HG03045 (cell line): ENCODE results near the gene F3.
A peak's percentile ranks its signal among the peaks of the same experiment; 100 is the strongest.

Source experiments
- ATAC-seq: cut with Tn5 transposase; IDR thresholded peaks from one replicate; pipeline ENCODE4 v1.9.1; 2021; ENCODE audit warnings: mild to moderate bottlenecking, moderate library complexity; ENCODE audit not compliant: unreplicated experiment

The F3 gene

DNA sequence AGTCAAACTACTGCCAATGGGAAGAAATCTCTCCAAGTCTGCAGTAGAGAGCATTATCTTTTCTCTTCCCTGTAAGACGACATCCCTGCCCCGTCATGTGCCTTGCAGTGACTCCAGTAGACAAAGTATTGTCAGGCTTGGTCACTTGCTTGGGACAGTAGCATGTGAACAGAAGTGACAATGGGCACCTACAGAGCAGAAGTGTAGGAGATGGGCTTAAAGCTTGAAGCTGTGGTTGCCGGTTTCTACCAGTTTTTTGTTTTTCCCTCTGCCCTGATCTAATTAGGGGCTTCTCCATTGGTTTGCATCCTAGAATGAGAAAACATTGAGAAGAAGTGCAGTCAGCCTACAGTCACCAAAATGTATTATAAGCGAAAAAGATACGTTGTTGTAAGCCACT is 12.7 kb downstream of the F3 start:
- ATAC-seq: no peak

DNA sequence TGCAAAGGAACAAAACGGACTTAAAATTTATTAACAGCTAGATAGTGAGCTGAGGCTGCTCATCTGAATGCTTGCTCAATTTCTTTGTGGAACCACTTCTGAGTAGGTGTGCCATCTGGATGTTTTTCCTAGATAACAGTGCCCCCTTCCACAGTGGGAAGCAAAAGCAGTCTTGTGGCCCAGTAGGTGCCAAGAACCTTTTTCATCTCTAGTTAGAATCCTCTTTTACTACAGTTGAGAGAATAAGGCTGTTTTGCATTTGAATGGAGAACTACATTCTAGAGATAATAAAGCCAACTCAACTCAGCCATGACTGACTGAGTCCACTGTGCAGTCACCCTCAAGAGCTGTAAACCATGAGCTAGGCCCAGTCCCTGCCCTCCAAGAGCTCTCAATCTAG is 13.3 kb downstream of the F3 start:
- ATAC-seq: no peak

DNA sequence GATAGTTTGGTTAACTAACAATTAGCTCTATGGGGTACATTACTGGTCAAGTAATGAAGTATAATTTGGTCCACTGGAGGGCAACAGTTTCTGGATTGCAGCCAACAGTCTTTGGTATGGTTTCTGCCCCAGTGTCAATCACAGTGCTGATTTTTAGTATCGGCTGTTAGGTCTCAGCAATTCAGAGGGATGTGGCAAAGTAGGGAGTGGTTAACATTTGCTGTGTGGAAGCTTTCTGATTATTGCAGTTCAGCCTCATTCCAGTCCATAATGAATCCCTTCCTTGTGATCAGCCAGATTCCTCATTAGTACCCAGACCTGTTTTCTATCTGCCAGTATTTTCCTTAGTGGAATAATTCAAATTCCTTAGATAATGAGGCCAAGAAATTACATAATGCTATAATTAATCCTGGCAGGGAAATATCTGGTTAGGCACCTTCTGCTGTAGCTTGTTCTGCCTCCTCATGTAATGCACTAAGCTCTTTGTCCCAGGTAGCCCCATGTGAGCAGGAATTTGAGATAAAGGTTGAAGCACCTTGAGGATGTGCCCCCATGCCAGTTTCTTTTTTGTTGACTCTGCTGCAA is 14.0 kb downstream of the F3 start:
- ATAC-seq: no peak

DNA sequence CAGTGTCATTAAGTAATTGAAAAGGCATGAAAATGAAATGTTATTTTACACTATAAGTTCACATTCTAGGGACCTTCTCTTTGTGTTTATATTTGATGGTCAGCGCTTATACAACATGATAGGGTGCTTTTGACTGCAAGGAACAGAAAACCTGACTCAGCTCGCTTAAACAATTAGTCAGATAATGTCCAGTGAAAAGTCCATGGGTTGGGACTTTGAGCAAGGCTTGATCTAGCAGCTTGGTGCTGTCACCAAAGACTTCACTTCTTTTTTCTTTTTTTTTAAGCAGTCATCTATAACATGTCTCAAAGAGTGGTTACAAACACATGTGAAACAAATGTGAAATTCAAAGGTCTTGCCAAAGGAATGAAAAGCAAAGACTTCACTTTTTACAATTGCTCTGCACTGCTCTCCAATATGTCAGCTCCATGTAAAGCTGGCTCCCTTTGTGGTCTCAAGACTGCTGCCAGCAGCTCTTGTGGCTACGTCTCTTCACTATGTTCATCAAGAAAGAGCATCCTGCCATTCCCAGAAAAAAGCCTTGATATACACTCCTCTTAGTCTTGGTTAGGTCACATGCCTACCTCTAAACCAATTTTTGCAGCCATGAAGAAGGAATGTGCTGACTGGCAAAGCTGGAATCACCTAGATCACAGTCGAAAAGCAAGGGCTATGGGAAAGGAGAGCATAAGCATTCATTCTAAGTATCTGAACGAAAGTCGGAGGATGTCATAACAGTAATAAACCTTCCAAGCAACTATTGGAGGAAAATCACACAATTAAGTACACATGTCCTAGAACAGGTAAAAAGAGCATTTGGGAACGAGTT is 15.2 kb downstream of the F3 start:
- ATAC-seq: no peak

DNA sequence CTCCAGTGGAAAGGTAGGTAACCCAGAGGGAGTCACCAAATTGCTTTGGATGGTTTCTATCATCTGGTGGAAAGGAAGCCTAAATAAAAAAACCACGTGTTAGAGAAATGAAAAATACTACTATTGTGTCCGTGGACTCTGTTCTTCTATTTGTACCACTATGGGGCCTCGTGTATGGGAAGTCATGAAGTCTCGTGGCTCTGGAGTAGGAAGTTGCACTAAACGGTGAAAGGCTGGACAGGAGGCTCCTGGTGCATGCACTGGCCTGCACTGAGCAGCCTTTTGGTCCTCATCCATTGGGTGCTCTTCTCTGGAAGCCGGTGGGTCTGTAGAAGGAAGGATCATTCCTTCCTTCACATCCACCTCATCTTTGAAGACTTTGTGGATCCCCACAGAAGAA is 17.0 kb downstream of the F3 start:
- no peak for ATAC-seq

DNA sequence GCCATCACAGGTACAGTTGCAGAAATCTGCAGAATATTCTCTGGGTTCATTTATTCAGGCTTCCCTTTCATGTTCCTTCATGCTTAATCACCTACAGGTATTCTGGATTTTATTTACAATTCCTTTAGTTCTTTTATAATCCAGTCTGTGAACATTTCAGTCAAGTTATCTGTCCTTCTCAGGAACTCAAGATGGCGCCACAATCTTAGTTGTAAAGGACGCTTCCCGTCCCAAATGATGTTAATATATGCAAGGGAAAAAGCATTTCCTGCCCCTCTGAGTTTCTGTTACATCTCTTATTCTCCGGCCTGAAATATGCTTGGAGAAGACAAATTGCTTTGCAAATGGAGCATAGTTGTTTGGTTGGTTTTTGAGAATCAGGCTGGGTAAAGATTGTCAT is 19.3 kb downstream of the F3 start:
- ATAC-seq: no peak

DNA sequence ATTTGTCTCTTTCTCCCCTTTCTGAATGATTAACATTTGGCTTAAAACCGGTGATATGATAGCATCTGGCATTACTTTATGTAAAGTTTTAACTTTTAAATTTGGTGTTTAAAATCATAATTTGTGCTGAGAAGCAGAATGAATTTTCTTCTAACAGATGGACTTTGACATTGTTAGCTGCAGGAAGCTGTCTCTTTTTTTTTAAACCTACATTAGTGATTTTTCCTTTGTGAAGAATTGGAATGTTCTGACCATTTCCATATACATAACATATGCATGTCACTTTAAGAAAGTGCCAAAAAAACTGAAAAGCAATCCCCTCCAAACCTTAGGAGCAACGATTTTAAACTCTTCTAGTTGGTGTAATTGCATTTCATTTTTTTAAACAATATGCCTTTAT is 22.2 kb downstream of the F3 start:
- no peak for ATAC-seq

DNA sequence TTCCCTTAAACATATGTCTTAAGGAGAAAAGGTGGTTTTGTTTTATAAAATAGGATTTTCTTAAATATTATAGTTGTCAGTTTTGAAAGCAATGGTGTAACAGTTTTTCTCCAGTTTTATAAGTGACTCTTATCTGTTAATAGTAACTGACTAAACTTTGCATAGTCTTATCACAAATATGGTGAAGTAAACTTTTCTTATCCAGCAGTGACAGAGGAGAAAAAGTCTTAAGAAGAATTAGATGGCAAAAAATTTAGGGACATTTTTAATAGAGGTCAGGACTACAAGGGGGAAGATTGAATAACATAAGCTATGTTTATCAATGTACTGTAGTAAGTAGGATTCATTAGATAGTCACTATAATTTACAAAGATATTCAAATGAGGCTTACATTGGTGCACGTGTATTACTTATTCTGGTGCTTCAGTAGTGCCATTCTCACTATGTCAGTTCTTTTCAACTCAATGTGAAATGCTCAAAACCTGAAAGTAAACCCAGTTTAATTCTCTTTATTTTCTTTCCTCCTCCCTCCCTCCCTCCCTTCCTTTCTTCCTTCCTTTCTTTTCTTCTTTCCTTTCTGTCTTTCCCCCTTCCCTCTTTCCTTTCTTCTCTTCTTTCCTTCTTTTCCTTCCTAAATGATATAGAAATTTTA is 26.1 kb downstream of the F3 start:
- ATAC-seq: no peak

DNA sequence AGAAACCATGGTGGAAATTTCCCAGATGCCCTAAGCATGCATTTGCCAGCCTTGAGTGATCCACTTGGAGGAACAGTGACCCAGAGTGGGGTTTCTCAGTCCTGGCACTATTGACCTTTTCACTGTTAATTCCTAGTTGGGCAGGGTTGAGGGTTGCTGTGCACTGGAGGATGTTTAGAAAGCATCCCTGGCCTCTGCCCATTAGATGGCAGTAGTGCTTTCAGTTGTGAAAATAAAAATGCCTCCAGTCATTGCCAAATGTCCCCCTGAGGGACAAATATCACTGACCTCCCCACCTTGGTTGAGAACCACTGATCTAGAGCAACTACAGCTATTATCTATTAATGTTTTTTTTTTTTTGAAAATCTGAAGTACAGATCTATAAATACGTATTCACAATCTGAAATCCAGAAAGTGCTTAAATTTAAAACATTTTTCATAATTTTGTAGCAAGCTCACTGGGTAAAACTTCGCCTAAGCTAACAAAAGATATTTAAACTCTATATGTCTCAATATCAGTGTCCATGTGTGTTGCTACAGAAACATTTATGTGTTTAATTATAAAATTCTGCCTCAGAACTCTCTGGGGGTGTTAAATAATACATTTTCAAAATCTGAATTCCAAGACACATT is 27.3 kb downstream of the F3 start:
- no peak for ATAC-seq

DNA sequence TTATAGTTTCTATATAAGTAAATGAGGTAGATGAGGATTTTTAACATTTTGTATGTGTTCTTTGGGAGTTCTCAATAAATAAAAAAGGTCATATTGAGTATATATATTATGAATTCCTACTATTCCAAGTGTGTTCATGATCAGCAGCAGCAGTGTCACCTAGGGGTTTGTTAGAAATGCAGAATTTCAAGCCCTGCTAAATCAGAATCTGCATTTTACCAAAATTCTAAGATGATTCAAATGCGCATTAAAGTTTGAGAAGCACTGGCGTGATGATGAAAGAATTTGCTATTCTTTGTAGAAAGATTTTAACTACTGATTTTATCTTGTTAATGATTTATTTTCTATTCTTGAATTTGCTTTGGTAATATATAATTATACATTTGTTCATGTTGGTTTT is 28.7 kb downstream of the F3 start:
- no peak for ATAC-seq

DNA sequence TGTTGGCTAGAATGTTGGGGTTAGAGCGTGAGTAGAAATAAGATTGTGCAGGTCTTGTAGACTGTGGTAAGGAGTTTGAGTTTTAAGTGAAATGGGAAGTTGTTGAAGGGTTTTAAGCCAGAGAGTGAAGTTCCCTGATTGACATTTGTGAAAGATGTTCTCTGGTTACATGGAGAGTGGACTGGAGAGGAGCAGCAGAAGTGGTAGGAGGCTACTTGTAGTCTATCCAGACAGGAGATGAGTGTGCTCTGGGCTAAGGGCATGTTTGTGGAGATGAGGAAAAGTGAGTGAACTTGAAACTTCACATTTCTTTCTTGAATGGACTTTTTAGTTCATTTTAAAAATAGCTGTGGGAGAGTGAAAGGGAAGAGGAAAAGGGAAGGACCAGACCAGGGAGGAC is 37.0 kb downstream of the F3 start:
- ATAC-seq: no peak

DNA sequence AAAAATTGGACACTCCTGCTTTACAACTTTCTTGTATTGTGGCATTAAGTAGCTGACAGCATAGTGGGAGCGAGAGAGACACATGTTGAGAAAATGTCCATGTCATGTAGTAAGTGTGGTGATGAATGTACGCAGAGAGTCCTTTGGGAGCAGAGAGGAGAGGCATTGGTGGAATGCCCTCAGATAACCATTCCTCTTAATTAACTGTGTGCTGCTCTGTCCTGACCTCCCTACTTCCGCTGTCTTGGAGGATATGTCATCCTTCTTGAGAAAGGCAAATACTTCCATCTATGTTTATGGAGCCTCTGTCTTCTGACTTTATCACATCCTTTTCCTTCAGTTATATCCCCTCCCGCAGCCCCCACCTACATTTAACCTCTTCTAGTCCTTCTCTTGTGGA is 38.4 kb downstream of the F3 start:
- ATAC-seq: no peak

DNA sequence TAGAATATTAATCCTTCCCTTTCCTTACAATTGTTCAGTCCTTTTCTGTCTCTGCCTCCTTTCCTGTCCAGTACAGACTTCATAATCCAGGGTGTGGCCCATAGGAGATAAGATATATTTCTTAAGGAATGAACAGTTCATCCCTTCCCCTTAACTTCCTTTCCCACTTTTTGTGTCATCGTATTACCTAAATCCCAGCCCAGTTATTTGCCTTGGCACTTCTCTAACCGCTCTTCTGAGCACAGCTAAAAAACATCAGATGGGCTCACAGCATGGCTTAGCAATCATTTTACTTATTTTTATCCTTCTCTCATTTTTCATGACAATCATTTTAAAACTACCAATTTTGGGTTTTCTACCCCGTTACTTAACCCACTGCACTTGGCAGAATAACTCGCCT is 39.6 kb downstream of the F3 start:
- ATAC-seq: no peak

DNA sequence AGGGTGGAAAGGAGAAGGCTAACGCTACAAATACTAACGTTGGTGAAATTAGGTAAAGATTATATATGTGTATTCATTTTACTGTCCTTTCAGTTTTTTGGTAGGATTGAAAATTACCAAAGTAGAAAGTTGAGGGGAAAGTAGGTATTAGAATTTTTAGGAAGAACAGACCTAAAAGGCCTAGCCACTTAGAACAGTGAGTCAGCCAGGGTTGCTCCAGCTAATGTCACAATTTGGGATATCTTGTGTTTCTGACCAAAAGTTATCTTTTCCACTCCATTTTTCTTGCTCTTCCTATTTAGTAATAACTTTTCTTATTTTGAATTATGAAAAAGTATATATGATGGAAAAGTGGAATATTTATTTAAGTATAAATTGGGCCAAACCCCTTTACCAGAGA is 40.1 kb downstream of the F3 start:
- ATAC-seq: no peak

DNA sequence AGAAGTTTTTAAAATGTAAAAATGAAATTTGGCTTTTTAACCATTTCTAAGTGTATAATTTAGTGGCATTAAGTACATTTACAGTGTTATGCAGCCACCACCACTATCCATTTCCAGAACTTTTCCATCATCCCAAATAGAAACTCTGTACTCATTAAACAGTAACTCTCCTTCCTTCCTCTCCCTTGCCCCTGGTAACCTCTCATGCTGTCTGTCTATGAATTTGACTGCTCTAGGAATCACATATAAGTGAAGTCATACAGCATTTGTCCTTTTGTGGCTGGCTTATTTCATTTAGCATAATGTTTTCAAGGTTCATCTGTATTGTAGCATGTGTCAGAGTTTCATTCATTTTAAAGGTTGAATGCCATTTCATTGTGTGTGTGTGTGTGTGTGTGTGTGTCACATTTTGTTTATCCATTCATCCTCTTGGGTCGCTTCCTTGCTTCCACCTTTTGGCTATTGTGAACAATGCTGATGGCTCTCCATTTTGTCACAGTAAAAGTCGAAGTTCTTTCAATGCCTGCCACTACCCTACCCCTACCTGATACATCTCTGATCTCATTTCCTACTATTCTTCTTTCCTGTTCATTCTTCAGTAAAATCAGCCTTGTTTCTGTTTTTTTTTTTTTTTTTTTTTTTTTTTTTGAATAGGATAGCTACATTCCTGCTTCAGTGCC is 45.3 kb downstream of the F3 start:
- no peak for ATAC-seq

DNA sequence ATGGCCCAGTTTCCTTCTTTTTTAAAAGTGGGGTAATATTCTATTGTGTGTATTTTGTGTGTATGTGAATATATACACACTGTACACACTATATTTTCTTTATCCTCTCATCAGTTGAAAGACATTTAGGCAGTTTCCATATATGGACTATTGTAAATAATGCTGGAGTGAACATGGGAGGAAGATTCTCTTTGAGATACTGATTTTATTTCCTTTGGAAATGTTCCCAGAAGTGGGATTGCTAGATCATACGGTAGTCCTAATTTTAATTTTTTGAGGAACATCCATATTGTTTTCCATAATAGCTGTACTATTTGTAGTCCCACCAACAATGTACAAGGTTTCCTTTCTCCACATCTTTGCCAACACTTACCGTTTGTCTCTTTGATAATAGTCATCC is 51.0 kb downstream of the F3 start:
- ATAC-seq: no peak

DNA sequence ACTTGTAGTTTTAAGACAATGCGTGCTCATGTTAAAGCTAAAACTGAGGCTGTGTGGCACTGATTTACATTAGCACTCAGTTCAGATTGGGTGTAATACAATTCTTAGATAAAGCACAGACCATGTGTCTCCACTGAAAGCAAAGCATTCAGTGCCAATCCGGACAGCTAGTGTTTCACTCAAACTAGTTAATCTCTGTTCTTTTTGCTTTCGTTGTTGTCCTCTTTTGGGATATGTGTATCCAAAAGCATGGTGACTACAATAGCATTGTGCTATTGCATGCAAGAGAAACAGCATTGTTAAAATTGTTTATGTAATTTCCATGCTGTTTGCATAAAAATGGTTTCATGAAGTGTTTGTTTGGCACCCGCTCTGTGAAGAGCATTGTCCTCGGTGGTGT is 54.6 kb downstream of the F3 start:
- ATAC-seq: no peak

DNA sequence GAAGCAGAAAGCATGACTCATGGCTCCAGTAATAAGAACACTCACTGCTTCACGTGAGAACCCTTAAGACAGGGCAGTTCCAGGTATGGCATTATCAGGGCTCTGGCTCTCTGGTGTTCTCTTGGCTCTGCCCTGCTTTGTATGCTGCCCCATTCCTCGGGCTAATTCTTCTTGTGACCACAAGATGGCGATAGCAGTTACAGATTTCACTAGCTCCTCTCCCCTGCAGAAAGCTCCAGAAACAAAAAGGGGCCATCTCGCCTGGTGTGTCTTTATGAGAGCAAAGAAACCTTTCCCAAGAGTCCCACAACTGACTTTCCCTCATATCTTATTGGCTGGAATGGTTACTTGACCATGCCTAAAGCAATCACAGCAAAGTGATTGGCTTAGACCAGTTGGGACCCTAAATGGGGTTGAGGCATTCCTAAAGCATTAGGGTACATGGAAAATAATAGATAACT is 60.1 kb downstream of the F3 start:
- ATAC-seq: peak; percentile 75

DNA sequence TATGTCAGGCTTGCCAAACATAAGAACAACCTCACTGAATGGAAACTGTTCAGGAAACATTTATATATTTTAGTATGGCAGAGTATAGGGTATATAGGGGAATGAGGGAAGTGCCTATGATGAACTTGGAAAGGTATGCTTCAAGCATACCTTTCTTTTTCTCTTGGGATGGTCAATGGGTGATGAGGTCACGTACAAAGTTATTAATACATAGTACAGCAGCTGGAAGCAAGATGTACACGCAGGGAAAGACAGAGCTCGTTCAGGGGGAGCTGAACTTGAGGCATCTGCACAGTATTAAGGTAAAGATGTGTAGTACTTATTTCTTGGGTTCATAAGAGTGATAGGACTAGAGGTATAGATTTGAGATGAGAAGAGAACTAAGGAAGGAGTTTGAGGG is 61.9 kb downstream of the F3 start:
- no peak for ATAC-seq
